GM12872 (cell line): ENCODE data around the gene GRIA3.

Experiments used
- CTCF ChIP-seq: IDR thresholded peaks from 3 replicates; pipeline ENCODE4 v1.5.1; 2011; ENCODE audit warnings: low read depth, mild to moderate bottlenecking, low read length, moderate library complexity; ENCODE audit not compliant: insufficient read depth

Gene GRIA3

DNA sequence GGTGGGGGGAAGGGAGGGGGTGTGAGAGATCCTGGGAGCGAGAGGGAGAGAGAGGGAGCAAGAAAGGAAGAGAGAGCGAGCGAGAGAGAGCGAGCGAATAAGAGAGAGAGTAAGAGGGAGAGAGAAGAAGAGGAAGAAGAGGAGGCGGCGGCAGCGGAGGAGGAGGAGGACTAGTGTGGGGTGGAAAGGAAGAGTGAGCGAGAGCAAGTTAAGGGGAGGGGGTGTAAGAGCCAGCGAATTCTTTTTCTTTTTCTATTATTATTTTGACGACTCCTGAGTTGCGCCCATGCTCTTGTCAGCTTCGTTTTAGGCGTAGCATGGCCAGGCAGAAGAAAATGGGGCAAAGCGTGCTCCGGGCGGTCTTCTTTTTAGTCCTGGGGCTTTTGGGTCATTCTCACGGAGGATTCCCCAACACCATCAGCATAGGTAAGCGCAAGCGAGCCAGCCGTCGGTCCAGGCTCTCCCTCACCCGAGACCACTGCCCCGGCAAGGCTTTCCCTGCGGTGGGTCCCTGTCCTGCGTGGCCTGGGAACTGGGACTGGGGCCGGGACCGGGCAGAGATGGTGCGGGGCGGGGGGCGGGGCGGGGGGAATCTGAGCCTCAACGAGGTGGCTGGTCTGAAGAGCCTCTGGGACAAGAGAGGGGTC is at the start of gene GRIA3:
Gene GRIA3, plus strand, starts transcription at position 60 of the 647 bp plus-strand sequence. Its CDS starts 258 bp downstream, at position 318.
- TF ChIP-seq CTCF: no peak

DNA sequence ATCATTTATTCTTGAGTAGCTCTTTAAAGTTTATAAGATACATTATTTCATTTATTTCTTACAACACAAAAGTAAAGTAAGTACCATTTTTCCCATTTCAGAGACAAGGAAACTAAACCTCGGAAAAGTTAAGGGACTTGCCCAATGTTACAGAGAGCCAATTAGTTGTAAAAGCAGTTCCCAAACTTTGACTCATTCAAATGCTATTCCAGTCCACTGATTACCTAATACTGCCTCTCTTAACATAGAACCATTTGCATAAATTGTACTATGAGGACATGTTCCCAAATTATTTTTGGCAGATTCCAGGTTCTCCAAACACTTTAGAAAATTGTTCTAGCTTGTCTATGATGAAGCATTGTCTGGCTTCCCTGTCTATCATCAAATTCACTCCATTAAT is 45.6 kb upstream of the GRIA3 start:
- TF ChIP-seq CTCF: no peak

DNA sequence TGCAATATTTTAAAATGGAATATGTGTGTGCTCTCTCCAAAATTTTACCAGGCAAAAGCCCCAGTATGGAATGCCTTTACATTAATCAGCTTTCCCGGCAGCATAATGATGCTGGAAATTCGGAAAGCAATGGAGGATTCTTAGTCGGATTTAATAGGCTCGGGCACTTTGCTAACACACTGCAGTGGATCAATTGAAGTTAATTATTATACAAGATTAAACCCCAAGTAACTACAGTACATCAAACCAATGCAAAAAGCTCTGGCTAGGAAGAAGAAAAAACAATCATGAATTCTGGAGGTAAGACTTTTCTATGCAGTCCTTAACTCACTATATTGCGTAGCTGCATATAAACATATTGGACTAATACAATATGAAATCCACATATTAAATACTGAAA is 43.6 kb upstream of the GRIA3 start:
- no peak for TF ChIP-seq CTCF

DNA sequence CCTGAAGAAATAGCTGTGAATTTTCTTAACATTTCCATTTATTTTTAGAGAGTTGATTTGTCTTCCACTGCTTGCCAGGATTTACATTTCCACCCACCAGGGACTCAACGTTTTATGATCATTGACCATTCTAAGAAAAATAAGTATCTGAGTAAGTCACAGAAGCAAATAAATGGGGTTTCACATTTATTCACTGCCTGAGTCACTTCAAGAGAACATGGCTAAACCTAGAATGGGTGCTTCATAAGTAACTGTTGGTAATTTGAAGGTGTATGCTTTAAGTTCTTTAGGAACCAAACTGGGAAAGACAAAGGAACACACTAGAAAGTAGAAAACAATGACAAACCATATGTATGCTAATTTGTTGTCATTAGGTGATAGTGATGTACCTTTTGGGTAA is 43.2 kb upstream of the GRIA3 start:
- no peak for TF ChIP-seq CTCF

- no peak for TF ChIP-seq CTCF
Observed at GRCh38 chrX:123153846-123154335, 30.2 kb upstream of the GRIA3 start.

GRCh38 chrX:123155327-123155726 is 28.8 kb upstream of the GRIA3 start:
- no peak for TF ChIP-seq CTCF

DNA sequence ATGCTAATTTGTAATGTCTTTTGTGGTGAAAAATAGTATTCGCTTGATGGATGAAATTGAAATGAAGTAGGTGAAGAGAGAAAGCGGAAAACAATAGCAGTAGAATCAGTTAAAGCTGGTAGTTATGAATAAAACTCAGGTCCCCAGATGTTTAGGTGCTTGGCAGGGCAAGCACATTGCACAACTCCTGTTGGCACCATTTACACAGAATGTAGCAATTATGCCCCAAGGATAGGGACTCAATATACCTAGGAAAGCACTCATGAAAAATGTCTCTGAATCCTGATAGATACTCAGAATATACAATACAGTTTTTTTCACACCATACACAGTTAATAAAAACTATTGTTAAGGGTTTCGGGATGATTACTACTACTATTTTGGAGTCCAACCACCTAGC is 26.5 kb upstream of the GRIA3 start:
- no peak for TF ChIP-seq CTCF
